Gastrocnemius medialis (tissue), 4 donors: Measurements from ENCODE around the gene ZNF440.

ENCODE experiments used
- CTCF ChIP-seq, 5 experiments: fragments of 450-650 bp in 3 of 5; fragments of 200-600 bp in 2 of 5; sonication (generic) in 2 of 5; IDR thresholded peaks in 4 of 5; conservative IDR thresholded peaks in 1 of 5; 1 replicate in 4 of 5; 2 replicates in 1 of 5; pipeline ENCODE4 v1.5.1; 2016 to 2019; ENCODE audit warnings: antibody characterized with exemption in 5 of 5, mild to moderate bottlenecking in 3 of 5, moderate library complexity in 3 of 5
- POLR2A ChIP-seq, 2 donors: fragments of 450-650 bp; IDR thresholded peaks; one replicate each; pipeline ENCODE4 v1.6.1; 2017; ENCODE audit warnings: antibody characterized with exemption in 2 of 2, mild to moderate bottlenecking in 2 of 2, moderate library complexity in 2 of 2

GRCh38 chr19:11807099-11807380, 7.0 kb upstream of the ZNF440 start:
- TF ChIP-seq CTCF (IDR thresholded peaks at IDR 0.05 in 4 of 5, conservative IDR thresholded peaks at IDR 0.05 in 1 of 5) (no peak), POLR2A (IDR thresholded peaks at IDR 0.05) (no peak)
